IgD-negative memory B cell (primary cell): ENCODE data around the gene FBXW9. TPM values are rescaled to one million over a fixed set of nuclear protein-coding genes. Genes with fewer than 3 reads are reported as not detected.
"Not testable (repeated sequence)": the region's sequence is repeated elsewhere in the genome, so short reads cannot be mapped to it uniquely, and the experiment has no call there.

Experiments
- H3K27ac Mint-ChIP-seq, 3 donors: one replicate each; pipeline ENCODE4 v1.8.0; 2020 to 2022; ENCODE audit warnings: mild to moderate bottlenecking in 3 of 3, mixed read lengths in 3 of 3, moderate library complexity in 1 of 3
- H3K27me3 Mint-ChIP-seq: one replicate; pipeline ENCODE4 v1.8.0; 2021; ENCODE audit warnings: mixed read lengths
- H3K36me3 Mint-ChIP-seq: one replicate; pipeline ENCODE4 v1.8.0; 2020; ENCODE audit warnings: mild to moderate bottlenecking, mixed read lengths
- H3K4me1 Mint-ChIP-seq, 3 donors: one replicate each; pipeline ENCODE4 v1.8.0; 2020 to 2022; ENCODE audit warnings: mixed read lengths in 3 of 3, mild to moderate bottlenecking in 1 of 3
- H3K4me3 Mint-ChIP-seq, 4 donors: one replicate each; pipeline ENCODE4 v1.8.0; 2020 to 2022; ENCODE audit warnings: mild to moderate bottlenecking in 4 of 4, mixed read lengths in 4 of 4, moderate library complexity in 3 of 4
- H3K9me3 Mint-ChIP-seq, 3 donors: one replicate each; pipeline ENCODE4 v1.8.0; 2020 to 2021; ENCODE audit warnings: mixed read lengths in 3 of 3, mild to moderate bottlenecking in 1 of 3
- polyA plus RNA-seq: library from polyadenylated mRNA; unstranded; fragments of 300-500 nt; fragmentation: Illumina TruSeq; gene quantifications from one replicate; pipeline ENCODE4 v1.2.3, GENCODE V29; 2021

Gene FBXW9
- polyA plus RNA-seq, 1 donor from 2014 or later, result 5.1 TPM

DNA sequence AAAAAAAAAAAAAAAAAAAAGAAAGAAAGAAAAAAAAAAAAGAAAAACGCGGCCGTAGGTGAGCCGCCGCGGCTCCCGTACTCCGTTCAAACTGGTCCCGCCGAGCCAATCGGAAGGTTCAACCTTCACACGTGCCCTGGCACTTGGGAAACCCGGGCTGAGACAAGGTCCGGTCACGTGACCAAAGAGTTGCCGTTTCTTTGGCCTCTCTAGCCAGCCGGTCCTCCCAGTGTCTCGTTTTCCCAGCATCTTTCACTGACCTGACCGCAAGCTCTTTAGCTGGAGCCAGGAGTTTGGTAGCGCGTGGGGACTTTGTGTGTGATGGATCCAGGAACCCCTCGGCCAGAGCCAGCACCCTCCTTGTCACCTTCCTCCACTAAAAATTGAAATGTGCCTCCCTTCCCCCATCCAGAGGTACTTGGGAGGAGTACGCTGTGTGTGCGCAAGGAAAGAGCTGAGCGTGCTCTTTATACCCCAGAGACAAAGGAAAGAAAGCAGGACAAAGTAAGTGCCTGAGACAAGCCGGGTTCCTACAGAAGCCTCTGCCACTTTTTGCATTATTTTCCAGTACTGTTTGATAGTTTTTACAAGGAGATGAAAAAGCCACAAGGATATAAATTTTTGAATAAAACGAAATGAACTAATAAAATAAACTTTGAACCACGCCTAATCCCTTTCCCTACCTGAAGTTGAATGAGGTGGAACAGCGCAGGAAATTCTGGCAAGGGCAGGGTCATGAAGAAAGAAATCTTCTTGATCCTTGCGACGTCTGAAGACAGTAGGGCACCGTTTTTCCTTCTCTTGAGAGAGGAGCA lies 26.3 kb upstream of the FBXW9 start:
- H3K36me3 Mint-ChIP-seq, result peaks cover 5% of the 10 kb centered on the region
- no peaks in the 10 kb centered on the region for H3K27me3 Mint-ChIP-seq
- peak overlapping the region; percentile 96 to 99 (median 98) for H3K27ac Mint-ChIP-seq
- no peaks in the 10 kb centered on the region for H3K9me3 Mint-ChIP-seq
- H3K4me3 Mint-ChIP-seq, result peak overlapping the region; percentile 89 to 99 (median 98)
- peaks cover 25 to 28% (median 25%) of the 10 kb centered on the region in 3 donors for H3K4me1 Mint-ChIP-seq

DNA sequence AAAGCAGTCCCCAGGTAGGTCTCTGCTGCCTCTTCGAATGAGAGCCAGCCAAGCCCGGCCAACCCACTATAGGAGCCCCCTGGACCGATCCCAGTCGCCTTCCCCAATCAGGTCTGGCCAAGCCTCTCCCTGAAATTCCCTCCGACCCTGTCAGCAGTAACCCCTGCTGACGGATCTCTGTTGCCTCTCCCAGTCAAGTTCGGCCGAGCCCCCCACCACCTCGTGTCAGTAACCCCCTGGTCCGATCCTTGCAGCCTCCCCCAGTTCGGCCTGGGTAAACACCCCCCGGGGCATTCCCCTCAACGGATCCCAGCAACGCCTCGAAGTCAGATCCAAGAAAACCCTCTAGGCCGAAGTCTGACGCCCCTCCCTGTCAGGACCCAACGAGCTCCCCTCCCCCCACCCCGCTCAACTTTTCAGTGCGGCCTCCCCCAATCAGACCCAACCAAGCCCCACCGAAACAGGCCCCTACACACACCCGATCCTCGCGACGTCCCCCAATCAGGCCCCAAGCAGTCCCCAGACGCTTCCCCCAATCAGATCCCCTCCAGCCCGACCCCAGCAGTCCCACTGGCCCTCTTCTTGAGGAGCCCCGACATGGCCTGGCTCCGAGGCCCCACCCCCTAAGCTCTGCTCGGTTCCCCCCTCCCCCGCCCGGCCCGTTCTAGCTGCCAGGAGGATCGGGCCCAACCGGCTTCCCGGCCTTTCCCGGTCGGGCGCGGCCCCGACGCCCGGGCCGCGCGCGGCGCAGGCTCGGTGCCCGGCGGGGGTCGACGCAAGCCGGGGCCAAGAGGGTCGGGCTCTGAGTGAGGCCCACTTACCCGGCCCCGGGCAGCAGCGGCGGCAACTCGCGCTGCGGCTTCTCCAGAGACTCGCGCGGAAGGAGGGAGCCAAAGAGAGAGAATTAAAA lies 25.5 kb upstream of the FBXW9 start:
- H3K27ac Mint-ChIP-seq, result peak overlapping the region; percentile 78 to 98 (median 96)
- H3K4me1 Mint-ChIP-seq, result peaks cover 25 to 28% (median 25%) of the 10 kb centered on the region in 3 donors
- no peaks in the 10 kb centered on the region for H3K9me3 Mint-ChIP-seq
- no peaks in the 10 kb centered on the region for H3K27me3 Mint-ChIP-seq
- H3K36me3 Mint-ChIP-seq, result peaks cover 5% of the 10 kb centered on the region
- H3K4me3 Mint-ChIP-seq, result peak overlapping the region; percentile 89 to 99 (median 98)

DNA sequence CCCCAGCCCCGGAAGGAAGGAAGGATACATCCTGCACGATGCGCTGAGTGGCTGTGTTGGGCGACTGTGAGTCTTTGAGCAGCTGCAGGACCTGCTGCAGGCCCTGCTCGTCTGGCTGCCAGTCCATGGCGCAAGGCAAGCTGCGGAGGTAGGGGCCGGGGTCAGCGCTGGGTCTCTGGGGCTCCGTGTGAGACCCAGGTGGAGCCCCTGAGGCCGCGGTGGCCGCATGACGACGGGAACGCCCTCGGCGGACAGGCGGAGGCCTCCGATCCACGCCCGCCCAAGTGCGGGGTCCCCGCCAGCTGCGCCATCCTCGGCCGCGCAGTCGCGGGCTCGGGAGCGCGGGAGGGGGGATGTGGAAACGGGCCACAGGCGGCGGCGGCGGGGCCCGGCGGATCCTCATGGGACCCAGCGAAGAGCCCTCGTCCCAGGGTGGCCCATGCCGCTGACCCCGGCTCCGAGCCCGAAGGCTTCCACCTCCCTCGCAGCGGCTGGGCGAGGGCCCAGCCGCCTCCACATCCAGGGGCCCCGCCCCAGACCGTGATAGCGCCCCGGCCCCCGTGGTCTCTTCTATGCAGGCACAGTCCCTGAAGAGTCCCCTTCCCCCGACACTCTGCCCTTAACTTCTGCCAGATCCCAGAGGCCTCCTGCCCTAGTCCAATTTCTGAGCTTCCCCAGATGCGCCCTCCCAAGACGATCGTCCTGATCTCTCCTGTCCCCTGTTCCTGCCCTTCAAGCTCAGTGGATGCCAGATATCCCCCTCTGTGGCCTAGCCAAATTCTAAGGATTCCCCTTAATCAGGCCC lies 24.6 kb upstream of the FBXW9 start:
- Mint-ChIP-seq H3K4me3 (peak overlapping the region; percentile 83 to 98 (median 94)), H3K9me3 (no peaks in the 10 kb centered on the region), H3K36me3 (peaks cover 3% of the 10 kb centered on the region), H3K27ac (peak overlapping the region; percentile 55 to 98 (median 92)), H3K27me3 (no peaks in the 10 kb centered on the region), H3K4me1 (peaks cover 23 to 27% (median 25%) of the 10 kb centered on the region in 3 donors)

DNA sequence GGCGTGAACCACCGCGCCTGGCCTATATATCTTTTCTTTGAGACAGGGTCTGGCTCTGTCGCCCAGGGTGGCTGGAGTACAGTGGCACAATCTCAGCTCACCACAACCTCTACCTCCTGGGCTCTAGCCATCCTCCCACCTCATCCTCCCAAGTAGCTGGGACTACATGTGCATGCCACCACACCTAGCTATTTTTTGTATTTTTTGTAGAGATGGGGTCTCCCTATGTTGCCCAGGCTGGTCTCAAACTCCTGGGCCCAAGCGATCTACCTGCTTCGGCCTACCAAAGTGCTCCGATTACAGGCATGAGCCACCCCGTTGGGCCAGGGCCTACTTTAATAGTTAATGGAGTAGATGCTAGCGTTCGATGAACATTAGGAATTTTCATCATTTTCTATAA lies 23.9 kb upstream of the FBXW9 start:
- Mint-ChIP-seq H3K4me1 (peaks cover 23 to 27% (median 25%) of the 10 kb centered on the region in 3 donors), H3K27me3 (no peaks in the 10 kb centered on the region), H3K27ac (peak overlapping the region in 2 of 3 donors; percentile 1 to 92), H3K4me3 (peak overlapping the region; percentile 63 to 92 (median 78)), H3K9me3 (no peaks in the 10 kb centered on the region), H3K36me3 (peaks cover 3% of the 10 kb centered on the region)

DNA sequence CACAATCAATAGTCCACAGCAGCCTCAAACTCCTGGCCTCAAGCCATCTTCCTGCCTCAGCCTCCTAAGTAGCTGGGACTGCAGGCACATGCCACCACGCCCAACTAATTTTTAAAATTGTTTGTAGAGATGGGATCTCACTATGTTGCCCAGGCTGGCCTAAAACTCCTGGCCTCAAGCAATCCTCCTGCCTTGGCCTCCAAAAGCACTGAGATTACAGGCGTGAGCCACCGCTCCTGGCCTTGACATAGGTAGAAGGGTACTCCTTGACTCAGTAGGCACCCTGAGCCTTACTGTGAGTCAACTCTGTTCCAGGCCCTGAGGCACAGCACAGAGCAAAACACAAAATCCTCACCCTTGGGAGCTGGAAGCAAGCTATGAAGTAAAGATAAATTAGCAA lies 19.5 kb upstream of the FBXW9 start:
- Mint-ChIP-seq H3K4me1 (peaks cover 4 to 9% (median 5%) of the 10 kb centered on the region in 3 donors), H3K27me3 (no peaks in the 10 kb centered on the region), H3K36me3 (no peaks in the 10 kb centered on the region), H3K9me3 (no peaks in the 10 kb centered on the region), H3K4me3 (no peak overlapping the region), H3K27ac (peak overlapping the region in 1 of 3 donors; percentile 42)

DNA sequence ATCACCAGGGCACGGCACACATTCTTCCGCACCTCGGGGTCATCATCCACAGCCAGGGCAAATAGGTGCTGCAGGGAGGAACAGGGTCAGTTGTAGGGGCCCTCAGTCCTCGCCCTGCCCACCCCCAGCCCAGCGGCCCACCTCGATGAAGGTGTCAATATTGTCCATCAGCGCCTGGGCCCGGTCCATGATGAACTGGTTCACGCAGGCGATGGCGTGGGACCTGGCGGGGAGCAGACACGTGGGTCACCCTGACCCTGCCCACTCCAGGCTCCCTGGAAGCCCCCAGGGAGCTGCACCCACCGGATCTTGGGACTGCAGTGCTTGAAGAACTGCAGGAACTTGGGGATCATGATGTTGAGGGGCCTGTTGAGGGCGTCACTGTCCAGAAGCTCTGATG lies 18.7 kb upstream of the FBXW9 start:
- Mint-ChIP-seq H3K9me3 (no peaks in the 10 kb centered on the region), H3K27me3 (no peaks in the 10 kb centered on the region), H3K4me1 (peaks cover 0 to 4% (median 4%) of the 10 kb centered on the region in 3 donors), H3K36me3 (no peaks in the 10 kb centered on the region), H3K27ac (no peak overlapping the region), H3K4me3 (no peak overlapping the region)

DNA sequence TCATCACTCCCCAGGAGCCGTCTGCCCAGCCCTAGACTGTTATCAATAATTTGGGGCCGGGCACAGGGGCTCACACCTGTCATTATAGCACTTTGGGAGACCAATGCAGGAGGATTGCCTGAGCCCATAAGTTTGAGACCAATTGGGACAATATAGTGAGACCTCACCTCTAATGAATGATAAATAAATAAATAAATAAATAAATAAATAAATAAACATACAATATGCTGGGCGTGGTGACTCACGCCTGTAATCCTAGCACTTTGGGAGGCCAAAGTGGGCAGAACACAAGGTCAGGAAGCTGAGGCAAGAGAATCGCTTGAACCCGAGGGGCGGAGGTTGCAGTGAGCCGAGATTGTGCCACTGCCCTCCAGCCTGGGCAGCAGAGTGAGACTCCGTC lies 16.9 kb upstream of the FBXW9 start:
- not testable (repeated sequence) for H3K9me3 Mint-ChIP-seq, H3K4me3 Mint-ChIP-seq, H3K27ac Mint-ChIP-seq, H3K36me3 Mint-ChIP-seq, H3K27me3 Mint-ChIP-seq, H3K4me1 Mint-ChIP-seq

DNA sequence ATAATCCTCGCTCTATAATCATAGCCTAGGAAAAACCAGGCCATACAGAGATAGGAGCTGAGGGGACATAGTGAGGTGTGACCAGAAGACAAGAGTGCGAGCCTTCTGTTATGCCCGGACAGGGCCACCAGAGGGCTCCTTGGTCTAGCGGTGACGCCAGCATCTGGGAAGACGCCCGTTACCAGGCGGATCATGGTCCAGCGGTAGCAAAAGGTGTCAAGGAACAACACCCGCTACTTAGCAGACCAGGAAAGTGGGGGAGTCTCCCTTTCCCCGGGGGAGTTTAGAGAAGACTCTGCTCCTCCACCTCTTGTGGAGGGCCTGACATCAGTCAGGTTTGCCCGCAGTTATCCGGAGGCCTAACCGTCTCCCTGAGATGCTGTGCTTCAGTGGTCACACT lies 15.6 kb upstream of the FBXW9 start:
- H3K9me3 Mint-ChIP-seq, H3K27ac Mint-ChIP-seq, H3K27me3 Mint-ChIP-seq, H3K4me1 Mint-ChIP-seq, H3K36me3 Mint-ChIP-seq, H3K4me3 Mint-ChIP-seq: not testable (repeated sequence)

DNA sequence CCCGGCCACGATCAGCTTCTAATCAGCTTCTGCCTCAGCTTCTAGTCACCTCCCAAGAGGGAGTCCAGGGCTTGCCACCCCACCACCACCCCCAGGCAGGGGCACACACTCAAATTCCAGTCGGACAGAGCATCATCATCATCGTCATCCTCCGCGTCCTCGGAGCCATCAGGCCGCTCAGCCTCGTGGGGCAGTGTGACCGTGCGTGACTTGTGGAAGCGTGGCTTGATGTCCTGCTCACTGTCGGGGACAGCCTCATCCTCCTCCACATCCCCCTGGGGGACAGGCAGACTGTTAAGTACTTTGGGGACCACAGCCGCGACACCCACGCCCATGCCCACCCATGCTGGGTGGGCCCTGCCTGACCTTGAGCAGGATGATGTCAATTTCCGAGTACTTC lies 14.8 kb upstream of the FBXW9 start:
- H3K27me3 Mint-ChIP-seq, result no peaks in the 10 kb centered on the region
- no peak overlapping the region for H3K27ac Mint-ChIP-seq
- H3K9me3 Mint-ChIP-seq, result no peaks in the 10 kb centered on the region
- H3K36me3 Mint-ChIP-seq, result no peaks in the 10 kb centered on the region
- H3K4me1 Mint-ChIP-seq, result no peaks in the 10 kb centered on the region
- no peak overlapping the region for H3K4me3 Mint-ChIP-seq

DNA sequence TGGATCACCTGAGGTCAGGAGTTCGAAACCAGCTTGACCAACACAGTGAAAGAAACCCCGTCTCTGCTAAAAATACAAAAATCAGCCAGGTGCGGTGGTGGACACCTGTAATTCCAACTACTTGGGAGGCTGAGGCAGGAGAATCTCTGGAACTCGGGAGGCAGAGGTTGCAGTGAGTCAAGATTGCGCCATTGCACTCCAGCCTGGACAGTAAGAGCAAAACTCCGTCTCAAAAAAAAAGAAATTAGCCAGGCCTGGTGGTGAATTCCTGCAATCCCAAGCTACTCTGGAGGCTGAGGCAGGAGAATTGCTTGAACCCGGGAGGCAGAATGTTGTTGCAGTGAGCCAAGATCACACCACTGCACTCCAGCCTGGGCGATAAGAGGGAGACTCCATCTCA lies 12.2 kb upstream of the FBXW9 start:
- H3K4me1 Mint-ChIP-seq, result no peaks in the 10 kb centered on the region
- peak overlapping the region in 1 of 4 donors; percentile 21 for H3K4me3 Mint-ChIP-seq
- no peaks in the 10 kb centered on the region for H3K9me3 Mint-ChIP-seq
- H3K36me3 Mint-ChIP-seq, result no peaks in the 10 kb centered on the region
- no peak overlapping the region for H3K27ac Mint-ChIP-seq
- no peaks in the 10 kb centered on the region for H3K27me3 Mint-ChIP-seq

DNA sequence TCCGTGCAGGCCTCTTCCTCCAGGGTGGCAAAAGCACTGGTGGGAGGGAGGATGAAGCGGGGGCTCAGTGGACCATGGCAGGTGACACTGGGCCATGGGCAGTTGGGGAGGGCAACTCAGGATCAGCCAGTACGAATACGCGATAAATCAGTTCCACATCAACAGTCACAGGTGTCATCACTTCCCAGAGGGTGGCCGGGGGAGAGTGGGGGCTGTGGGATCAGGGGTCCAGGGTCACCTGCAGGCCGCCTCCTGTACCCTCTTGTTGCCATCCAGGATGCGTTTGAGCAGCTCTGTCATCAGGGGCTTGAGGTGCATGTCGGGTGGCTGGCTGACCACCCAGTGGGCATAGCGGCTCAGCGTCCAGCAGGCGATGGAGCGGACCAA lies 9.9 kb upstream of the FBXW9 start:
- peaks cover 2% of the 10 kb centered on the region for H3K36me3 Mint-ChIP-seq
- H3K27ac Mint-ChIP-seq, result no peak overlapping the region
- H3K27me3 Mint-ChIP-seq, result no peaks in the 10 kb centered on the region
- no peak overlapping the region for H3K4me3 Mint-ChIP-seq
- no peaks in the 10 kb centered on the region for H3K4me1 Mint-ChIP-seq
- H3K9me3 Mint-ChIP-seq, result no peaks in the 10 kb centered on the region

DNA sequence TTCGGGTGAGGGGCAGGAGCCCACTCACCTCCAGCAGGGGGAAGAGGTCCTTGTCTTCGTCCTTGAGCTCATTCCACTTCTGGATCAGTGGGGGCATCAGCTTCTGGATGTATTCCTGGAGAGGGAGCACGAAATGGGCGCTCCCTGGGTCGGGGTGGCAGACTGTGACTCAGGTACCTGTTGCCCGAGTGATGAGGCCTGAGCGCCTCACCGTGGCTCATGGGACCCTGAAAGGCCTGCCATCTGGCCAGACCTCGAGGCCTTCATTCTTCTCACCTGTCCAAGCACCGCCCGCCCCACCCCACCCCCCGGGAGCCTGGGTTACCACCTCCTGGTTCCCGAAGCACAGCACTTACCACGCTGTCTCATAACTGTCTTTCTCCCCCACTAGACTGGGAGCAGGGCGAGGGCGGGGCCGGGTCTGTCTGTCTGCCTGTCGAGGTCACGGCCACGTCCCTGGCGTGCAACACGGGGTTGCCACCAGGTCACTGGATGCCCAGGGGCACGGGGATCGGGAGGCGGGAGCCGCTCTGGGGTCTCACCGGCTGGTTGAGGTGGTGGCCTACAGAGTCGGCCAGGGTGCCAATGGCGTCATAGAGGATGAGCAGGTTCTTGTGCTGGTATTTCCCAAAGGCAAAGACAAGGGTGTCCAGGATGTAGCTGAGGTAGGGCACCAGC lies 9.4 kb upstream of the FBXW9 start:
- Mint-ChIP-seq H3K27ac (no peak overlapping the region), H3K36me3 (peaks cover 2% of the 10 kb centered on the region), H3K4me1 (no peaks in the 10 kb centered on the region), H3K4me3 (no peak overlapping the region), H3K27me3 (no peaks in the 10 kb centered on the region), H3K9me3 (no peaks in the 10 kb centered on the region)

DNA sequence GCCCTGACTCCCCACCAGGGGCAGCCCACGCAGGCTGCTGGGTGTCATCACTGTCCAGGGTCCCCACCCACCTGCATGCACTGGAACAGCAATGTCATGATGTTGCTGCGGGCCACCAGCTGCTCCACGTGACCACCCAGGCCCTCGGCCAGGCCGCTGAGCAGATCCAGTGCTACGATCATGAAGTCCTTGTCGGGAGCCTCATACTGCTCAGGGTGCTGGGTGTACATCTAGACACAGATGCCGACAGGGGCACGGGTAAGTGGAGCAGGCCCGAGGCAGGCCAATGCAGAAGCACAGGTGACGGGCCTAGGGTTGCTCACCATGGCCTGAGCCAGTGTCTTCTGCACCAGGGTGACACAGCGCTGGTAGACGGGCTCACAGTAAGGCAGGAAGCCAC lies 8.7 kb upstream of the FBXW9 start:
- H3K27me3 Mint-ChIP-seq, result no peaks in the 10 kb centered on the region
- no peak overlapping the region for H3K27ac Mint-ChIP-seq
- H3K4me3 Mint-ChIP-seq, result no peak overlapping the region
- H3K9me3 Mint-ChIP-seq, result no peaks in the 10 kb centered on the region
- no peaks in the 10 kb centered on the region for H3K4me1 Mint-ChIP-seq
- peaks cover 2% of the 10 kb centered on the region for H3K36me3 Mint-ChIP-seq

DNA sequence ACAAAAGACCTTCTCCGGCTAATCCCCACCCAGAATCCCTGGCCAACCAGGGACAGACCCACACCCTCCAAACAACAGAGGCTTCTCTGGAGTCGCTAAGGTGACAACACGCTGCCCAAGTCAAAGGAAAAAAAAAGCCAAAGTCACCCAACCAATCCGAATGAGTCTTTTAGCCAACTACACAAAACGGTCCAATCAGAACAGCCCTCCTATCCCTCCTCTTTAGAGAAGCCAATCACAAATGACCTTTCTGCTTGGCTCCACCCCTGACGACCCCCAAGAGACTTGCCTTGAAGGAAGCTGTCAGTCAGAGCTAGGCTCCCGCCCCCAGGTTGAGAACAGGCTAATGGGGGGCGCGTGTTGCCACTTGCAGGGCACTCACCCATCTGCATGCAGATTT lies 6.6 kb upstream of the FBXW9 start:
- H3K4me3 Mint-ChIP-seq, result peak overlapping the region in 1 of 4 donors; percentile 11
- no peaks in the 10 kb centered on the region for H3K9me3 Mint-ChIP-seq
- peaks cover 0 to 2% (median 0%) of the 10 kb centered on the region in 3 donors for H3K4me1 Mint-ChIP-seq
- peaks cover 3% of the 10 kb centered on the region for H3K36me3 Mint-ChIP-seq
- H3K27me3 Mint-ChIP-seq, result no peaks in the 10 kb centered on the region
- peak overlapping the region in 2 of 3 donors; percentile 43 to 48 for H3K27ac Mint-ChIP-seq
